ENCODE results near the gene STXBP3.

Gene STXBP3

DNA sequence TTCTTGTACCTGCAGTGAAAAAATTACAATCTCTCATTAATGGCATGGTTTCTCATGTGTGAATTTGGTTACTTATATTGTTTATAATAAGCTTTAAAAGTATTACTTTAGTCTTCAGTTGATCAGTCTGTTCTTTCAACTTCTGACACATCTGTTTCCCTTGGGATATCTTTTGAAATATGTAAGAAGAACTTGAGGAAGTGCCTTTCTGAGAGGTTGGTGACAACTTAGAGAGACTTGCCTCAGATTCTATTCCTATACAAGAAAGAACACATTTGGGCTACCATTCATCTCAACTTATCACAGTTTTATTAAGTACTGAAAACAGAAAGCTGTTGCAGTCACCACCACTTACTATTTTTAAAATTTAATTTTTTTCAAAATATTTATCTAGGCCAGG is 102.3 kb downstream of the STXBP3 start:
- no peak overlapping the region for H3K4me3 ChIP-seq (ENCODE audit: low read depth, low read length)
- DNase-seq (ENCODE audit: low read depth) = no peak
- TF ChIP-seq, protein P1, sequence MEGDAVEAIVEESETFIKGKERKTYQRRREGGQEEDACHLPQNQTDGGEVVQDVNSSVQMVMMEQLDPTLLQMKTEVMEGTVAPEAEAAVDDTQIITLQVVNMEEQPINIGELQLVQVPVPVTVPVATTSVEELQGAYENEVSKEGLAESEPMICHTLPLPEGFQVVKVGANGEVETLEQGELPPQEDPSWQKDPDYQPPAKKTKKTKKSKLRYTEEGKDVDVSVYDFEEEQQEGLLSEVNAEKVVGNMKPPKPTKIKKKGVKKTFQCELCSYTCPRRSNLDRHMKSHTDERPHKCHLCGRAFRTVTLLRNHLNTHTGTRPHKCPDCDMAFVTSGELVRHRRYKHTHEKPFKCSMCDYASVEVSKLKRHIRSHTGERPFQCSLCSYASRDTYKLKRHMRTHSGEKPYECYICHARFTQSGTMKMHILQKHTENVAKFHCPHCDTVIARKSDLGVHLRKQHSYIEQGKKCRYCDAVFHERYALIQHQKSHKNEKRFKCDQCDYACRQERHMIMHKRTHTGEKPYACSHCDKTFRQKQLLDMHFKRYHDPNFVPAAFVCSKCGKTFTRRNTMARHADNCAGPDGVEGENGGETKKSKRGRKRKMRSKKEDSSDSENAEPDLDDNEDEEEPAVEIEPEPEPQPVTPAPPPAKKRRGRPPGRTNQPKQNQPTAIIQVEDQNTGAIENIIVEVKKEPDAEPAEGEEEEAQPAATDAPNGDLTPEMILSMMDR (IDR thresholded peaks at IDR 0.05; ENCODE audit: low read depth, low read length, missing control alignments) = no peak

DNA sequence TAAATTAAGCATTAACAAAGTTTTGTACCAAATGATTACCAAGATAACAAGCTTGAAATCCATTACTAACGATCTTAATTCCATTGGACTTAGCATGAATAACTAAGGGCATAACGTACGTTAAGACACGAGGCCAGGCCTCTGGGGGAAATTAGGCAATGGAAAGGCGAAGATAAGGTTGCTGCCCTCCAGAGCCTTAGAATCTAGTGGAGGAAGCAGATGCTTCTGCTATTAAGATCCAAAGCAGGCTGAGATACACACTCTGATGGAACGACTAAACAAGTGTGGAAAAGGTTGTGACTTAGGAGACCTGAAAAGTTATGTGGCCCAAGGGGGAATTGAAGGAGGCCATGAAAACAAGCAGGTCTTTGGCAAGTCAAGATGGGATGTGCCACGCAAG is 104.5 kb downstream of the STXBP3 start:
- no peak for DNase-seq (ENCODE audit: low read depth)
- TF ChIP-seq, protein P1 (IDR thresholded peaks at IDR 0.05; ENCODE audit: low read depth, low read length, missing control alignments) = no peak
- H3K4me3 ChIP-seq (ENCODE audit: low read depth, low read length) = no peak overlapping the region

DNA sequence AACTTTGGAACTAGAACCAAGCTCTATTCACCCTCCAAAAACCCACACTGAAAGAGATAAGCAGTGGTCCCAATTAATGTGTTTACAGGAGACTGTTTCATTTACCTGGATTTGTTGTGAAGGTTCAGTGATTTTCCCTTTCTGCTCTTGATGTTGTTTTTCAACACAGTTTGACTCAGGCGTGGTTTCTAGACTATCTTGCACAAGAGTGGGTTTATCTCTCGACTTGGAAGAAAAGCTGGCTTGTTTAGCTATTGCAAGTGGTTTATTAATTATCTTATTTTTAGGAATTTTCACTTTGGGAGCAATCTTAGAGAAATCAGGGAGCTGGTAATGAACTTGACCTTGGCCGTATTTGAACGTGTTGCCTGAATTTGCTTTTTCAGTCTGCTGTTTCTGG is 105.1 kb downstream of the STXBP3 start:
- H3K4me3 ChIP-seq (ENCODE audit: low read depth, low read length) = no peak overlapping the region
- TF ChIP-seq, protein P1 (IDR thresholded peaks at IDR 0.05; ENCODE audit: low read depth, low read length, missing control alignments) = no peak
- no peak for DNase-seq (ENCODE audit: low read depth)

GRCh38 chr1:108852221-108852975 is 105.9 kb downstream of the STXBP3 start:
- no peak for DNase-seq (ENCODE audit: low read depth)
- H3K4me3 ChIP-seq (ENCODE audit: low read depth, low read length) = no peak overlapping the region
- TF ChIP-seq, protein P1 (IDR thresholded peaks at IDR 0.05; ENCODE audit: low read depth, low read length, missing control alignments) = no peak

DNA sequence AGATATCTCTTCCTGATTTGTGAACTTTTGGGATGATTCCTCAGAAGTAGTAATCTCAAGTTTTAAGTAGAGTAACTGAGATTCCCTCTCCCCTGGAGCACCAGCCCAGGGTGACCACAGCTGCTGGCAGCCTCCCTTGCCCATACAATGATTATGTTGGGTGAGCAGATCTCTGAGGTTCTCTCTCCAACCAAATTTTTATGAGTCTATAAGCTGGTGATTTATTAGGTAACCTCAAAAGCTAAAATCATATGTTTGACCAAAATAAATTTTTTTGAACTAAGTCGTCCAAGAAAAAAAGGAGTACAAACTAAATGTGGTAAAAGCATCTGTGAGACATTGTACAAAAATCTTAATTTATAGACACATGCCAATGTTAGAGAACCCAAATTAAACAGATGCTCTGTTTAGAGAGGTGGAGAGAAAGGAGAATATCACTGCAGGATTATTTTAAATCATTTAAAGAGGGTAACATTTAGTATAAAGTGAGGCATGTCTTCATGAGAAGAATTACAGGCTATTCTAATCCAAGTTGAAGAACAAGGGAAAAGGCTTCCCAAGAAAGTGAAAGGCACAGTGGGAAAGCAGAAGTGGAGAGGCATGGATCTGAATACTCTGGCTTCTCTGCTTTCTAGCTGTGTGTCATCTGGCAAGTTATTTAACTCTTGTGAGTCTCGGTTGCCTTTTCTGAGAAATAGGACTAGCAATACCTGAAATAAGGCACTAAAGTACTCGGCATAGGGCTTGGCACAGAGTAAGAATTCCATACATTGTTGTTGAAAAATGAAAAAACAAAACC is 107.9 kb downstream of the STXBP3 start:
- DNase-seq (ENCODE audit: low read depth) = no peak
- TF ChIP-seq, protein P1 (IDR thresholded peaks at IDR 0.05; ENCODE audit: low read depth, low read length, missing control alignments) = no peak
- no peak overlapping the region for H3K4me3 ChIP-seq (ENCODE audit: low read depth, low read length)

DNA sequence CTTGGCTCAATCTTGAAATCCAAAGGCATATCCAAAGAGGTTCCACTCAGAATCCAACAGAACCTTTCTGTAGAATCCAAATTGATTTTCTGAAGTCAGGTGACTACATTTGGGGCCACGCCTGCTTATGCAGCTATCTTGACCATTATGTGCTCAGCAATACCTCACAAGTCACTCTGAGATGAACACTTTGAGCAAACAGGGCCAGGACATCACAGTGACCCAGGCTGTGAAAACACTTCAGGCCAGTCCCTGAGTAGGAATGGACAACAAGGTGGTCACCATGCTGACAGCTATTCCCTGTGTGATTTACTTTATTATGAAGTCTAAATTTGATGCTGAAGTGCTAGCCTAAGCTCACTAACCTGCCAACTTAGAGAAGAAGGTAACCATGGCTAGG is 110.5 kb downstream of the STXBP3 start, which contains the start of gene AKNAD1:
AKNAD1 (minus strand) TSS at position 101 of the 400 bp plus-strand sequence. CDS start 4,430 bp downstream, outside the sequence.
- no peak for DNase-seq (ENCODE audit: low read depth)
- H3K4me3 ChIP-seq (ENCODE audit: low read depth, low read length) = no peak within 1 kb of the TSS
- TF ChIP-seq, protein P1 (IDR thresholded peaks at IDR 0.05; ENCODE audit: low read depth, low read length, missing control alignments) = no peak
